Psoas muscle (tissue), 8 donors: Measurements from ENCODE around the gene KDM4D. TPM values are rescaled to one million over a fixed set of nuclear protein-coding genes. Genes with fewer than 3 reads are reported as not detected.
A peak's percentile ranks its signal among the peaks of the same experiment; 100 is the strongest.

ENCODE experiments used
- ATAC-seq, 4 donors: fragments of 200-7000 bp; cut with Tn5 transposase; one replicate each; pipeline ENCODE4 v1.9.1; 2020; ENCODE audit warnings: moderate library complexity in 3 of 4, mild to moderate bottlenecking in 2 of 4
- DNase-seq, 2 donors: peaks; one replicate each; pipeline ENCODE4 v3.0.0-alpha.2; 2020
- H3K27ac ChIP-seq: fragments of 200-600 bp; one replicate; pipeline ENCODE4 v1.8.0; 2022
- H3K27me3 ChIP-seq, 3 donors: fragments of 200-600 bp in 1 of 3; one replicate each; pipeline versions ENCODE4 v1.6.1 to v1.8.0; 2013 to 2022; ENCODE audit warnings: low read length in 2 of 3, mild to moderate bottlenecking in 2 of 3, moderate library complexity in 1 of 3; ENCODE audit not compliant: insufficient read depth in 3 of 3
- H3K36me3 ChIP-seq, 2 donors: fragments of 200-600 bp in 1 of 2; one replicate each; pipeline versions ENCODE4 v1.6.1 to v1.8.0; 2013 to 2022; ENCODE audit warnings: low read depth in 1 of 2, mild to moderate bottlenecking in 1 of 2, moderate library complexity in 1 of 2; ENCODE audit not compliant: insufficient read depth in 1 of 2
- H3K4me1 ChIP-seq: fragments of 200-600 bp; one replicate; pipeline ENCODE4 v1.8.0; 2022
- H3K4me3 ChIP-seq: fragments of 200-600 bp; one replicate; pipeline ENCODE4 v1.8.0; 2022; ENCODE audit warnings: mild to moderate bottlenecking
- H3K9me3 ChIP-seq: fragments of 200-600 bp; one replicate; pipeline ENCODE4 v1.8.0; 2022
- WGBS, 3 donors: extraction: QIAGEN DNeasy Blood & Tissue Kit; methylation state at CpG; one replicate each; pipeline versions ENCODE4 v1.1.6 to v1.1.7; 2013; 5-methylcytosine and 5-hydroxymethylcytosine counted together
- intact Hi-C, 2 donors: fragments of 100-400 bp; cut with DNase I; formaldehyde crosslinking; loops; one replicate each; pipeline versions ENCODE4 v1.11.0 to v1.14.2; 2022
- polyA plus RNA-seq, 3 donors: library from polyadenylated mRNA; stranded (reverse); fragments of 200-250 nt; gene quantifications; one replicate each; pipeline ENCODE4 v1.2.3, GENCODE V29; 2013
- total RNA-seq, 4 donors: library from RNA; stranded (reverse); fragmentation: NEBNext Ultra II Directional in 2 of 4; extraction: Animal tissue kit (Norgen Biotek cat#: 25700) in 2 of 4; gene quantifications; one replicate each; pipeline versions ENCODE4 v1.2.1 to v1.2.4, GENCODE V29; 2021 to 2023
- TF ChIP-seq, protein P1 (sequence below): fragments of 200-600 bp; IDR thresholded peaks from one replicate; pipeline ENCODE4 v1.8.0; 2022; ENCODE audit warnings: antibody characterized with exemption
- donor health status: healthy with polysubstance abuse.
- donor health status: DM: no; HTN: no; CAD: no; lungs with moderate emphysema.
- donor health status: Bipolar disorder and iron deficiency.
- donor health status: healthy.
- donor health status: DM: yes; HTN: yes; CAD: no.
- donor health status: DM: no; HTN: no; CAD: no.
- donor health status: DM: no; HTN: no; CAD: no.
- donor health status: DM: yes; HTN: yes; CAD: no.

Gene KDM4D
- total and polyA plus RNA-seq, 7 donors = 0.15 to 0.91 (median 0.60) TPM

DNA sequence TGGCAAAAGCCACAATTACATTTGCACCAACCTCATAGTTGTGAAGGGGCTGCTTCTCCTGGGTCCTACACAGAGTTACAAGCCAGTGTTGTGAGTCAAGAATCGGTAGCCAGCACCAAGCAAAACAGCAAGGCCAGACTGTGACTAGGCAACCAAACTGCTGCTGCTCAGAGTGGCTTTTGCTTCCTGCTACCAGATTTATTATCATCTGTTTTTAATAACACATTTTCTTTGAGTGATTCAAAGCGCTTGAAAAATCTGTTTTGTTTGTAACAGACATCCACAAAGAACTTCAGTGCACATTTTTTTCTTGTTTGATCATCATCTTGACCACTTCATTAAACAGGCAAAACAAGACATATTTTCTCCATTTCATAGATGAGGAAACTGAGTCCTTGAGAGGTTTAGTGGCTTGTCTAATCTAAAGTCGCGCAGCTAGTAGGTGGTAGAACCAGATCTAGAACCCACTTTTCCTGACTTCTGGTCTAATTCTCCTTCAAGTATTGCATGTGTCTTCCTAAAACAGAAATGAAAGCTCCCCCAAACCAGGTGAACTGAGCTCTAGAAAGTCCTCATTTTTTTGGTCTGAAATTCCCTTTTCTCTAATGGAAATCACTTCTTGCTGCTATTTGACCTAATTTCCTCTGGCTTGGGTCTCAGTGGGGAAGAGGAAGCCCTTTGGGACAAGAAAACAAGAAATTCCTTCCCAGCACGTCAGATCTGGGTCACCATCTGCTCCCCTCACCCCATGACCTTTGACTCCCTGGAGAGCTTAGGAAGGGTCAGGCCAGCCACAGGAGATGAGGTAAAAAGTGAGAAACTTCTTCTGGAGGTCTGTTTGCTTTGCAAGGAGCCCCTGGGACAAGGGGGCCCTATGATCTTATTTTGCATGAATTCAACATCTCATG, 40.0 kb upstream of the KDM4D start:
- TF ChIP-seq, protein P1, sequence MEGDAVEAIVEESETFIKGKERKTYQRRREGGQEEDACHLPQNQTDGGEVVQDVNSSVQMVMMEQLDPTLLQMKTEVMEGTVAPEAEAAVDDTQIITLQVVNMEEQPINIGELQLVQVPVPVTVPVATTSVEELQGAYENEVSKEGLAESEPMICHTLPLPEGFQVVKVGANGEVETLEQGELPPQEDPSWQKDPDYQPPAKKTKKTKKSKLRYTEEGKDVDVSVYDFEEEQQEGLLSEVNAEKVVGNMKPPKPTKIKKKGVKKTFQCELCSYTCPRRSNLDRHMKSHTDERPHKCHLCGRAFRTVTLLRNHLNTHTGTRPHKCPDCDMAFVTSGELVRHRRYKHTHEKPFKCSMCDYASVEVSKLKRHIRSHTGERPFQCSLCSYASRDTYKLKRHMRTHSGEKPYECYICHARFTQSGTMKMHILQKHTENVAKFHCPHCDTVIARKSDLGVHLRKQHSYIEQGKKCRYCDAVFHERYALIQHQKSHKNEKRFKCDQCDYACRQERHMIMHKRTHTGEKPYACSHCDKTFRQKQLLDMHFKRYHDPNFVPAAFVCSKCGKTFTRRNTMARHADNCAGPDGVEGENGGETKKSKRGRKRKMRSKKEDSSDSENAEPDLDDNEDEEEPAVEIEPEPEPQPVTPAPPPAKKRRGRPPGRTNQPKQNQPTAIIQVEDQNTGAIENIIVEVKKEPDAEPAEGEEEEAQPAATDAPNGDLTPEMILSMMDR = no peak
- DNase-seq = peak in 1 of 2 donors; percentile 42
- no peak overlapping the region for H3K27ac ChIP-seq

DNA sequence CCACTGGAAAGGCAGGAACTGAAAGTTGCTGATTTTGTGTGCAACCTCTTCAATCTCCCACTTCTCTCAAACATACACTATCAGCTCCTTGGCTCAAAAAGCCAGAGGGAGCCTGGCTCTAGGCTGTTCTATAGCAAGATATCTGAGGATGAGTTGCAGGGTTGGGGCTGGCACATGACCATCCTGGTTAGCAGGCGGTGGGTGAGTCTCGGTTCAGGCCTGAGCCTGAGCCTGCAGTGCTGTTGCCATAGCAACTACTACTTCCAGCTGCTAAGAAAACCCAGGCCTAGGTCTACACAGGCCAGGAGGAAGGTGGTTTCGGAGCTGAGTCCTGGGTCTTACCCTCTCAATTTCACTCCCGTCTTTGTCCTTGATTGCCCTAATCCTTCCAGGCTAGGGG, 39.1 kb upstream of the KDM4D start:
- ATAC-seq = no peak

More for the DNA sequence above, 40.0 kb upstream of the KDM4D start:
- Histone ChIP-seq H3K4me3 (no peak overlapping the region), H3K36me3 (no peaks in the 10 kb centered on the region), H3K4me1 (peaks cover 10% of the 10 kb centered on the region), H3K27me3 (no peaks in the 10 kb centered on the region), H3K9me3 (no peaks in the 10 kb centered on the region)
- WGBS, 3 donors = 58 to 67% (median 62%) methylated on average over 5 of the region's 5 CpGs
- peak; percentile 34 to 62 (median 54) for ATAC-seq
- intact Hi-C loops = no loop called here

DNA sequence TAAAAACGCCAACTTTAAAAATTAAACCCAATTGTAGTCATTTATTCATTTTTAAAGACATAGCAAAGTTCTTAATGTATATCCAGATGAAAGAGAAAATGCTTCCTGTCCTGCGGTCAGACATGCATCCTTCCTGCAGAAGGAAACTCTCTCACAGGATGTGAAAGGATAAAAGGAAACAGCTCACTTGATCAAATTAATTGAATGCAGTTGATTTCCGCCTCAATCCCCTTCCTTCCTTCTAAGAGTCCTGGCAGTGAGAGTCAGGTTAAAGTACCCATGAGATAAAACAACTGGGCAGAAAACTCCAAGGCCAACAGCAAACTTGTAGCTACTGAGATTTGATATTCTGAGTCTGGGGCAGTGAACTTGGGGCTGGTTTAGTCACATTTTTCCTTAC, 38.7 kb upstream of the KDM4D start:
- no peak for DNase-seq
- TF ChIP-seq, protein P1 = no peak
- Histone ChIP-seq H3K27me3 (no peaks in the 10 kb centered on the region), H3K9me3 (no peaks in the 10 kb centered on the region), H3K4me3 (no peak overlapping the region), H3K36me3 (no peaks in the 10 kb centered on the region), H3K4me1 (peaks cover 14% of the 10 kb centered on the region), H3K27ac (no peak overlapping the region)
- 82 to 88% (median 84%) methylated on average over 3 of the region's 3 CpGs for WGBS, 3 donors
- ATAC-seq = no peak
- intact Hi-C loops = no loop called here

More for the DNA sequence above, 39.1 kb upstream of the KDM4D start:
- DNase-seq = no peak
- 70 to 80% (median 72%) methylated on average over 4 of the region's 4 CpGs for WGBS, 3 donors
- intact Hi-C loops = no loop called here
- Histone ChIP-seq H3K4me3 (no peak overlapping the region), H3K4me1 (peaks cover 14% of the 10 kb centered on the region), H3K27ac (no peak overlapping the region), H3K27me3 (no peaks in the 10 kb centered on the region), H3K9me3 (no peaks in the 10 kb centered on the region), H3K36me3 (no peaks in the 10 kb centered on the region)
- TF ChIP-seq, protein P1 = no peak

DNA sequence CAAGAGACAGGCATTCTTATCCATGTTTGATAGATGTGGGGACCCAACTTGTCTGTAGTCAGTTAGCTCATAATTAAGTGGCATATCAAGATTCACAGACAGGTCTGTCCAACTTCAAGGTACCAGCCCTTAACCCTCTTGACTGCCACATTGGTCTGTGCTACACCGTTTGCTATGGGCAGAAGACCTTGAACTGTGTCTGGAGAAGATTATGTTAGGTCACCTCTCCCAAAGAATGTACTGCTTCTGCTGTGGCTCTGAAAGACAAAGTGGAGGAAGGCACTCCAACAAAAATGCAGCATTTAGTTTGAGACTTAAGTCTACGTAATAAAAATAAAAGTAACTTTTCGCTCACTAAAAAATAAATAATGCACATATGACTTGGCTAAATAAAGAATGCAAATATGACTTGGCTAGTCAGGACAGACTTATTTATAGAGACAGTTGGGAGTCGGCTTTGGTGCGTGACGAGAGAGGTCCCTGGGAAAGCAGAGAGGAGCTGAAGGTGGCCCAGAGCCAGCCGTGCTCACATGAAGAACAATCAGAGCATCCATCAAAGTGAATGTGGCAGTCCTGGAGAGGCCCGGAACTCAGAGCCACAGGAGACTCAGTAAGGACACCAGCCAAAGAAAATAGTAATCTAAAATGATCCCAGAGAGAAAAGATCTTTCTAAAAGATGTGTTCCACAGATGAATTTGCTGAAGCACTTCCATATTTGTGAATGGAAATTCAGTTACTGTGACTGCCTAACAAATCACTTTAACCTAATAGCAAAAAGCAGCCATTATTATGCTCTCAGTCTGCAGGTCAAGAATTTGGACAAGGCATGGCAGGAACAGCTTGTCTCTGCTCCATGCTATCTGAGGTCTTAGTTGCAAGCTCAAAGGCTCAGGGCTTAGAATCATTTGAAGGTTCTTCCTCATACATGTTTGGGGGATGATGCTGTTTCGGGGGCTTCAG, 35.1 kb upstream of the KDM4D start:
- intact Hi-C loops = no loop called here
- Histone ChIP-seq H3K9me3 (no peaks in the 10 kb centered on the region), H3K27ac (no peak overlapping the region), H3K4me1 (peaks cover 14% of the 10 kb centered on the region), H3K36me3 (no peaks in the 10 kb centered on the region), H3K4me3 (no peak overlapping the region), H3K27me3 (no peaks in the 10 kb centered on the region)
- peak; percentile 79 to 87 for DNase-seq
- WGBS, 3 donors = 13 to 18% (median 15%) methylated on average over 9 of the region's 9 CpGs
- TF ChIP-seq, protein P1 = no peak
- ATAC-seq = peak; percentile 63 to 90 (median 86)
